Liver (tissue), 3 donors: Measurements from ENCODE around the gene ARL11.

ENCODE experiments used
- CTCF ChIP-seq: fragments of 150-350 bp; IDR thresholded peaks from 2 replicates; pipeline ENCODE4 v1.5.1; 2017; ENCODE audit warnings: improper control_type of control experiment, low read depth, low read length; ENCODE audit not compliant: missing input control
- GABPA ChIP-seq, 2 donors: IDR thresholded peaks in 1 of 2; conservative IDR thresholded peaks in 1 of 2; 2 replicates each; pipeline ENCODE4 v1.6.1; 2016; ENCODE audit warnings: antibody characterized with exemption in 2 of 2, mild to moderate bottlenecking in 1 of 2, moderate library complexity in 1 of 2
- JUND ChIP-seq, 2 donors: IDR thresholded peaks; 2 replicates each; pipeline ENCODE4 v1.6.1; 2016; ENCODE audit warnings: antibody characterized with exemption in 2 of 2
- MAX ChIP-seq: IDR thresholded peaks from 2 replicates; pipeline ENCODE4 v1.6.1; 2016; ENCODE audit warnings: antibody characterized with exemption
- RAD21 ChIP-seq, 2 donors: IDR thresholded peaks; 2 replicates each; pipeline ENCODE4 v1.6.1; 2016; ENCODE audit warnings: antibody characterized with exemption in 2 of 2, mild to moderate bottlenecking in 2 of 2
- SP1 ChIP-seq: IDR thresholded peaks from 2 replicates; pipeline ENCODE4 v1.6.1; 2018; ENCODE audit warnings: antibody characterized with exemption, mild to moderate bottlenecking
- YY1 ChIP-seq: IDR thresholded peaks from 2 replicates; pipeline ENCODE4 v1.6.1; 2016; ENCODE audit warnings: antibody characterized with exemption, mild to moderate bottlenecking
- ZBTB33 ChIP-seq: IDR thresholded peaks from 2 replicates; pipeline ENCODE4 v1.6.1; 2016; ENCODE audit warnings: antibody characterized with exemption
- donor health status: healthy.
- donor health status: healthy.

- TF ChIP-seq SP1 (no peak), JUND (IDR thresholded peaks at IDR 0.05) (no peak), MAX (no peak), CTCF (no peak), ZBTB33 (no peak), GABPA (IDR thresholded peaks at IDR 0.05 in 1 of 2, conservative IDR thresholded peaks at IDR 0.05 in 1 of 2) (no peak), YY1 (no peak), RAD21 (IDR thresholded peaks at IDR 0.05) (no peak)
These were observed 10.4 kb downstream of the ARL11 start for GRCh38 chr13:49638744-49639072.
